ENCODE data around the gene LRSAM1.

Gene LRSAM1

DNA sequence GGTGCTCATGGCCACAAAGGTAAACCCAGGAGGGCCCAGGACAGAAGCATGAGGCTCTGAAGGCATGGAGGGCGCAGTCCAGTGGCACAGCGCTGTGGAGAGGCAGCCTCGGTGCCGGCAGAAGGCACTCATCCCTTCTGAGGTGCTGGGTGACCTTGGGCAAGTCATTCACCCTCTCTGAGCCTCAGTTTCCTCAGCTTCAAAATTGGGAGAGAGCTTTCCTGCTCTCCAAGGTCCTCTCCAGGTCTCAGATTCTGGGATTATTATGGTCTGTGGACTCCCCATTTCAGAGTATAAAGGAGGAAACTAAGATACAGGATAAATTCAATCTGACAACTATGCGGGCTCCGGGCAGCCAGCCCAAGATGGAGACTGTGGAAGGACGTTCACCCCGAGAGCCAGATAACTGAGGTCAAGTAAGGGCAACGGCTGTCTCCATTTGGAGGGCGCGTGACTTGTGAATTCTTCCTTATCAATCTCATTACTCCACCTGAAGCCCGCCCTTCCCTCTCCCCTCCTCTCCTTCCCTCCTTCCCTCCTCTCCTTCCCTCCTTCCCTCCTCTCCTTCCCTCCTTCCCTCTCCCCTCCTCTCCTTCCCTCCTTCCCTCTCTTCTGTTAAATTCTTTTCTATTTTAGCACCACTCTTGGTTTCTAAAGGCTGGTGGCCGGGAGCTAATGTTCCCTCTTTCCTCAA, 58.1 kb downstream of the LRSAM1 start:
- H3K4me1 ChIP-seq (ENCODE audit: low read depth, poor library complexity, severe bottlenecking), result no peaks in the 10 kb centered on the region
- H3K27me3 ChIP-seq (ENCODE audit: insufficient read depth, low read depth), result no peaks in the 10 kb centered on the region
- H3K36me3 ChIP-seq (ENCODE audit: insufficient read depth), result no peaks in the 10 kb centered on the region
- no peaks in the 10 kb centered on the region for H4K20me1 ChIP-seq (ENCODE audit: insufficient read depth)
- TF ChIP-seq, protein P1, sequence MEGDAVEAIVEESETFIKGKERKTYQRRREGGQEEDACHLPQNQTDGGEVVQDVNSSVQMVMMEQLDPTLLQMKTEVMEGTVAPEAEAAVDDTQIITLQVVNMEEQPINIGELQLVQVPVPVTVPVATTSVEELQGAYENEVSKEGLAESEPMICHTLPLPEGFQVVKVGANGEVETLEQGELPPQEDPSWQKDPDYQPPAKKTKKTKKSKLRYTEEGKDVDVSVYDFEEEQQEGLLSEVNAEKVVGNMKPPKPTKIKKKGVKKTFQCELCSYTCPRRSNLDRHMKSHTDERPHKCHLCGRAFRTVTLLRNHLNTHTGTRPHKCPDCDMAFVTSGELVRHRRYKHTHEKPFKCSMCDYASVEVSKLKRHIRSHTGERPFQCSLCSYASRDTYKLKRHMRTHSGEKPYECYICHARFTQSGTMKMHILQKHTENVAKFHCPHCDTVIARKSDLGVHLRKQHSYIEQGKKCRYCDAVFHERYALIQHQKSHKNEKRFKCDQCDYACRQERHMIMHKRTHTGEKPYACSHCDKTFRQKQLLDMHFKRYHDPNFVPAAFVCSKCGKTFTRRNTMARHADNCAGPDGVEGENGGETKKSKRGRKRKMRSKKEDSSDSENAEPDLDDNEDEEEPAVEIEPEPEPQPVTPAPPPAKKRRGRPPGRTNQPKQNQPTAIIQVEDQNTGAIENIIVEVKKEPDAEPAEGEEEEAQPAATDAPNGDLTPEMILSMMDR (conservative IDR thresholded peaks at IDR 0.05; ENCODE audit: low read depth, low read length), result no peak
- no peak overlapping the region for H3K4me3 ChIP-seq (IDR thresholded peaks at IDR 0.05; ENCODE audit: insufficient read depth, low read depth, low read length)
- H3K27ac ChIP-seq, result no peak overlapping the region
- no peak overlapping the region for H2AFZ ChIP-seq (ENCODE audit: low read depth)
- H3K4me2 ChIP-seq, result no peak overlapping the region
- H3K9ac ChIP-seq, result no peak overlapping the region
- no peaks in the 10 kb centered on the region for H3K79me2 ChIP-seq (ENCODE audit: insufficient read depth, low read depth)

DNA sequence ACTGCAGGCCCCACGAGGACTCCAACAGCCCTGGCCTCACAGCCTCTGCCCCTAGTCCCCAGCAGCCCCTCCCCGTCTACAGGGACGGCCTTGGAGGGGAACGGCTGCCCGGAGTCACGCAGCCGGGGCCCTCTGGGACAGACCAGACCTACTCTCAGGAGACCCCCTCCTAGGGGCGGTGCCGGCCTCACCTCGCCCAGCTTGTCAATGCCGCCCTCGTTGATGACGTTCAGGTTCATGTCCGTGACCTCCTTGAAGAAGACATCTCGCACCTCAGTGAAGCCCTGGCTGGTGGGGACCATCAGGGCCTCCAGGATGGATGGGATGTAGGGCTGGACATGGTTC, 58.6 kb downstream of the LRSAM1 start:
- Histone ChIP-seq H3K36me3 (ENCODE audit: insufficient read depth) (no peaks in the 10 kb centered on the region), H3K79me2 (ENCODE audit: insufficient read depth, low read depth) (no peaks in the 10 kb centered on the region)
- TF ChIP-seq, protein P1 (conservative IDR thresholded peaks at IDR 0.05; ENCODE audit: low read depth, low read length), result no peak

DNA sequence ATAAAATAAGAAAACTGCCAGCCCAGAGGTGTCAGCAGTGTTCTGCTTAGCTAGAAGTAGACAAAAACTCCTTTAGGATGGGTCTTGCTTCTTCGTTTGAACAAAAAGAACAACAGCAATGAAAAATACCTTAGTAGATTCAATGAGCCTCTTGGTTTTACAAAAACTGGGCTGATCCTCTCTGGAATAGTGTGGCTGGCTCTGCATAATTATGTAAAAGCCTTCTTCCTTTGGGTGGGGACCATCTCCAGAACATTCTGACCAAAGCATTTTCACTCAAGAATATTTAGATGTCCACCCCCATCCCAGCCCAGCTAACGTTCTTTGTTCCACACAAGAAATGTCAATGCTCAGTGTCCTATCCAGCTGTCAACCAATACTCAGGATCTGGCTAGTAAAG, 63.2 kb downstream of the LRSAM1 start:
- H3K36me3 ChIP-seq (ENCODE audit: insufficient read depth), result no peaks in the 10 kb centered on the region
- no peaks in the 10 kb centered on the region for H3K27me3 ChIP-seq (ENCODE audit: insufficient read depth, low read depth)
- H3K79me2 ChIP-seq (ENCODE audit: insufficient read depth, low read depth), result no peaks in the 10 kb centered on the region
- H3K9ac ChIP-seq, result no peak overlapping the region
- H2AFZ ChIP-seq (ENCODE audit: low read depth), result no peak overlapping the region
- TF ChIP-seq, protein P1 (conservative IDR thresholded peaks at IDR 0.05; ENCODE audit: low read depth, low read length), result no peak
- no peaks in the 10 kb centered on the region for H3K4me1 ChIP-seq (ENCODE audit: low read depth, poor library complexity, severe bottlenecking)
- no peak overlapping the region for H3K4me2 ChIP-seq
- H3K27ac ChIP-seq, result no peak overlapping the region
- no peak overlapping the region for H3K4me3 ChIP-seq (IDR thresholded peaks at IDR 0.05; ENCODE audit: insufficient read depth, low read depth, low read length)
- no peaks in the 10 kb centered on the region for H4K20me1 ChIP-seq (ENCODE audit: insufficient read depth)

More for the DNA sequence above, 58.6 kb downstream of the LRSAM1 start:
- H3K27ac ChIP-seq, result no peak overlapping the region
- H3K9ac ChIP-seq, result no peak overlapping the region
- no peak overlapping the region for H3K4me3 ChIP-seq (IDR thresholded peaks at IDR 0.05; ENCODE audit: insufficient read depth, low read depth, low read length)
- H2AFZ ChIP-seq (ENCODE audit: low read depth), result no peak overlapping the region
- H4K20me1 ChIP-seq (ENCODE audit: insufficient read depth), result no peaks in the 10 kb centered on the region
- no peaks in the 10 kb centered on the region for H3K4me1 ChIP-seq (ENCODE audit: low read depth, poor library complexity, severe bottlenecking)
- no peaks in the 10 kb centered on the region for H3K27me3 ChIP-seq (ENCODE audit: insufficient read depth, low read depth)
- H3K4me2 ChIP-seq, result no peak overlapping the region

DNA sequence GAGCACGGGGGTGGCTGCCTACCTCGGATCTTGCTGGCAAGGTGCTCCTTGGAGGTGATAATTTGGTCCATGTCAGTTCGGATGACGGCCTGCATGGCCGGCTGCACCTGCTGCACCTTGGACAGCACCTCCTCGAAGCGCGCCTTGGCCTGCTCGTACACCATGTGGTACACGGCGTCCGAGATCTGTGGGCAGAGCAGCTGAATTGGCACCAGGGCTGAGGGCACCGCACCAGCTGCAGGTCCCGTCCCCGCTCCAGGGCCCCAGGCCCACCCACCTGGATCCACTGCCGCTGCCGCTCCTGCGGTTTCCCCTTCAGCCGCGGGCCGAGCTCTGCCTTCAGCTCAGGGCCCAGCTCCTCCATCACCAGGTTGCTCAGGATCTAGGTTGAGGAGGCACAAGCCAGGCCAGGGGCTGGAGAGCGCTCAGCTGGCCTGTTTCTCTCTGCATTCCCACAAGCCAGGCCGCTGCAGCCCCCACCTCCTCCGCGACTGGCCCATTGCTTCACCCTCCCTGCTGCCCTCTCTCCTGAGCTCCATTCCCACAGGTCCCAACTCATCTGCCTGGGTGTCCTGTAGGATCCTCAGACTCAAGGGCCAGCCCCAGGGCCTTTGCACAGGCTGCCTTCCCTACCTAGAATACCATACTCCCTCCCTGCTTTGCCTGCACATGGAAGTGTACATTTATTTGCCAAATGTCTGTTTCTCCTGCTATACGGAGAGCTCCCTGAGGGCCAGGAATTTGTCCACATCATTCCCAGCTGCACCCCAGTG, 65.7 kb downstream of the LRSAM1 start:
- Histone ChIP-seq H3K27ac (no peak overlapping the region), H3K36me3 (ENCODE audit: insufficient read depth) (no peaks in the 10 kb centered on the region), H3K4me3 (IDR thresholded peaks at IDR 0.05; ENCODE audit: insufficient read depth, low read depth, low read length) (no peak overlapping the region), H3K4me2 (no peak overlapping the region), H3K79me2 (ENCODE audit: insufficient read depth, low read depth) (no peaks in the 10 kb centered on the region), H3K4me1 (ENCODE audit: low read depth, poor library complexity, severe bottlenecking) (no peaks in the 10 kb centered on the region), H3K9ac (no peak overlapping the region), H4K20me1 (ENCODE audit: insufficient read depth) (no peaks in the 10 kb centered on the region), H2AFZ (ENCODE audit: low read depth) (no peak overlapping the region), H3K27me3 (ENCODE audit: insufficient read depth, low read depth) (no peaks in the 10 kb centered on the region)
- TF ChIP-seq, protein P1 (conservative IDR thresholded peaks at IDR 0.05; ENCODE audit: low read depth, low read length), result no peak
